GM12878 (cell line): ENCODE data around the gene ABCA7. TPM values are rescaled to one million over a fixed set of nuclear protein-coding genes. Genes with fewer than 3 reads are reported as not detected.
A peak's percentile ranks its signal among the peaks of the same experiment; 100 is the strongest.

Experiments used
- ATAC-seq: fragments of 200-7000 bp; cut with Tn5 transposase; 3 replicates; pipeline ENCODE4 v1.9.1; 2020; ENCODE audit warnings: mild to moderate bottlenecking, moderate library complexity
- BruUV-seq: library from RNA; stranded (reverse); fragments of 400-500 nt; replicated peaks from 2 replicates; lab custom pipeline; 2021; lab: Mats Ljungman, UMichigan
- CTCF ChIA-PET: fragments of 300-600 bp; sonication (Branson Sonifier 250); formaldehyde crosslinking; extraction: SDS; loops from one replicate; lab custom pipeline; 2021; ENCODE audit warnings: inconsistent platforms; lab: Yijun Ruan, JAX
- POLR2A ChIA-PET: fragments of 350-600 bp; formaldehyde crosslinking; extraction: SDS; loops from one replicate; lab custom pipeline; 2021; ENCODE audit warnings: inconsistent platforms; lab: Charles Lee
- RAD21 ChIA-PET: fragments of 300-600 bp; sonication (Branson Sonifier 250); formaldehyde crosslinking; loops from one replicate; lab custom pipeline; 2023; ENCODE audit warnings: antibody characterized with exemption; ENCODE audit not compliant: unreplicated experiment; lab: Charles Lee
- SMC1A ChIA-PET: fragments of 300-600 bp; sonication (Branson Sonifier 250); formaldehyde crosslinking; loops from one replicate; lab custom pipeline; 2023; ENCODE audit not compliant: unreplicated experiment, uncharacterized antibody; lab: Charles Lee
- DNase-seq: peaks from one replicate; pipeline ENCODE4 v3.0.0-alpha.2; 2011; ENCODE audit warnings: low read depth, low spot score
- FAIRE-seq: peaks from 3 replicates; lab custom pipeline; 2011; peaks lifted over from hg19 to GRCh38; lab: Jason Lieb, UNC
- H2AFZ ChIP-seq: 2 replicates; pipeline ENCODE4 v1.6.0; 2011; ENCODE audit warnings: low read depth, low read length, control low read depth; ENCODE audit not compliant: control insufficient read depth
- H3K27ac ChIP-seq: 2 replicates; pipeline ENCODE4 v1.5.1; 2011; ENCODE audit warnings: control low read depth; ENCODE audit not compliant: control insufficient read depth, insufficient read depth
- H3K27me3 ChIP-seq, 2 experiments: replicated peaks in 1 of 2; 2 replicates each; pipeline versions ENCODE4 v1.6.0 to v1.6.1; 2011; ENCODE audit warnings: low read length in 1 of 2; ENCODE audit not compliant: control insufficient read depth in 2 of 2, insufficient read depth in 2 of 2
- H3K36me3 ChIP-seq, 2 experiments: 2 replicates each; pipeline ENCODE4 v1.5.1; 2011; ENCODE audit warnings: low read length in 1 of 2; ENCODE audit not compliant: control insufficient read depth in 2 of 2, insufficient read depth in 2 of 2
- H3K4me1 ChIP-seq: 2 replicates; pipeline ENCODE4 v1.6.1; 2011; ENCODE audit warnings: mild to moderate bottlenecking, low read length, moderate library complexity, mixed read lengths; ENCODE audit not compliant: control insufficient read depth, insufficient read depth
- H3K4me2 ChIP-seq: 2 replicates; pipeline ENCODE4 v1.6.0; 2011; ENCODE audit warnings: control low read depth; ENCODE audit not compliant: control insufficient read depth, insufficient read depth
- H3K4me3 ChIP-seq: fragments of 200-600 bp; sonication (generic); 2 replicates; pipeline ENCODE4 v1.5.1; 2016
- H3K79me2 ChIP-seq: 2 replicates; pipeline ENCODE4 v1.6.0; 2011; ENCODE audit warnings: low read length; ENCODE audit not compliant: control insufficient read depth, insufficient read depth
- H3K9ac ChIP-seq: 2 replicates; pipeline ENCODE4 v1.8.0; 2011; ENCODE audit warnings: low read length, control low read depth, mixed read lengths; ENCODE audit not compliant: control insufficient read depth, insufficient read depth
- H3K9me3 ChIP-seq: replicated peaks from 3 replicates; pipeline ENCODE4 v1.5.1; 2011; ENCODE audit warnings: mild to moderate bottlenecking, low read length; ENCODE audit not compliant: control insufficient read depth, insufficient read depth
- H4K20me1 ChIP-seq: 2 replicates; pipeline ENCODE4 v1.6.0; 2011; ENCODE audit not compliant: control insufficient read depth, insufficient read depth
- ATF2 ChIP-seq: IDR thresholded peaks from 2 replicates; pipeline ENCODE4 v1.6.1; 2012; ENCODE audit warnings: low read length, inconsistent platforms
- CEBPZ ChIP-seq: fragments of 150-350 bp; IDR thresholded peaks from 2 replicates; pipeline ENCODE4 v1.6.1; 2016; ENCODE audit warnings: low read depth, low read length
- CREB1 ChIP-seq: IDR thresholded peaks from 2 replicates; pipeline ENCODE4 v1.6.1; 2012; ENCODE audit warnings: low read depth, mild to moderate bottlenecking, inconsistent platforms
- E2F8 ChIP-seq: fragments of 450-650 bp; IDR thresholded peaks from 2 replicates; pipeline ENCODE4 v1.6.1; 2018; ENCODE audit warnings: mild to moderate bottlenecking, low read depth, moderate library complexity; ENCODE audit not compliant: partially characterized antibody
- HDGF ChIP-seq: fragments of 450-650 bp; IDR thresholded peaks from 2 replicates; pipeline ENCODE4 v1.6.1; 2016; ENCODE audit warnings: antibody characterized with exemption
- KLF5 ChIP-seq: fragments of 450-650 bp; IDR thresholded peaks from 2 replicates; pipeline ENCODE4 v1.6.1; 2014; ENCODE audit warnings: mild to moderate bottlenecking; ENCODE audit not compliant: partially characterized antibody
- NFYA ChIP-seq: IDR thresholded peaks from 2 replicates; pipeline ENCODE4 v1.6.1; 2011; ENCODE audit warnings: low read depth, mild to moderate bottlenecking, low read length, improper control_type of control experiment, borderline replicate concordance
- RELA ChIP-seq: fragments of 450-650 bp; IDR thresholded peaks from 2 replicates; pipeline ENCODE4 v1.8.0; 2014; ENCODE audit warnings: borderline replicate concordance; ENCODE audit not compliant: partially characterized antibody
- SMAD5 ChIP-seq: IDR thresholded peaks from 2 replicates; pipeline ENCODE4 v1.6.1; 2016; ENCODE audit warnings: antibody characterized with exemption, low read depth
- STAT1 ChIP-seq: fragments of 450-650 bp; conservative IDR thresholded peaks from 2 replicates; pipeline ENCODE4 v1.6.1; 2014; ENCODE audit warnings: antibody characterized with exemption, mild to moderate bottlenecking
- ZBTB33 ChIP-seq: fragments of 450-650 bp; IDR thresholded peaks from 2 replicates; pipeline ENCODE4 v1.6.1; 2017; ENCODE audit warnings: mild to moderate bottlenecking
- WGBS: methylation state at CpG from one replicate; pipeline ENCODE4 v1.1.6; 2016; ENCODE audit warnings: low lambda C conversion rate; ENCODE audit not compliant: insufficient replicate concordance, insufficient coverage; ENCODE audit errors: missing lambda C conversion rate; 5-methylcytosine and 5-hydroxymethylcytosine counted together
- in situ Hi-C: fragments of 300-500 bp; cut with MboI; formaldehyde crosslinking; loops from 9 replicates; pipeline ENCODE4 v1.14.3; 2018; ENCODE audit warnings: mixed read lengths
- intact Hi-C: fragments of 100-400 bp; cut with micrococcal nuclease; formaldehyde crosslinking; loops from one replicate; pipeline ENCODE4 v1.14.2; 2022; ENCODE audit not compliant: unreplicated experiment
- polyA plus RNA-seq, 11 experiments: library from polyadenylated mRNA; depleted of rRNA in 4 of 11; unstranded in 6 of 11; stranded (reverse) in 5 of 11; fragments of >200 nt; fragmentation: Nextera tagmentation in 4 of 11; fragmentation: Illumina TruSeq in 1 of 11; extraction: Ambion mirVana in 4 of 11; extraction: Trizol in 1 of 11; gene quantifications; 1 replicate in 1 of 11; 2 replicates in 10 of 11; pipeline versions ENCODE4 v1.2.1 to v1.2.3, GENCODE V29; 2011 to 2016; ENCODE audit warnings: inconsistent platforms in 2 of 11, missing spikeins in 2 of 11, low read depth in 1 of 11
- total RNA-seq, 4 experiments: library from RNA; depleted of rRNA in 3 of 4; stranded (reverse); fragments of >200 nt in 3 of 4; fragmentation: Illumina TruSeq in 1 of 4; extraction: Trizol in 1 of 4; gene quantifications; 2 replicates each; pipeline versions ENCODE4 v1.2.1 to v1.2.3, GENCODE V29; 2013 to 2021

The ABCA7 gene
- total and polyA plus RNA-seq, 10 of the 15 experiments (the other 5 are each of a cell fraction or from before 2014, with no cell fraction given) = 1.0 to 49.5 (median 14.8) TPM

- TF ChIP-seq ZBTB33 = no peak
- TF ChIP-seq CREB1 = no peak
- TF ChIP-seq SMAD5 = no peak
Measured at GRCh38 chr19:1061987-1062386, 22.1 kb downstream of the ABCA7 start (continued).

- no peaks in the 10 kb centered on the region for H4K20me1 ChIP-seq
- intact Hi-C loops (loop anchor here (2.0 kb wide), 1 partner anchor 22 kb away; the partner anchor contains the start of gene ABCA7), in situ Hi-C loops (no loop called here)
- ATAC-seq = no peak
- H3K27me3 ChIP-seq = no peaks in the 10 kb centered on the region
- H3K9ac ChIP-seq = no peak overlapping the region
- H3K4me2 ChIP-seq = no peak overlapping the region
- H2AFZ ChIP-seq = no peak overlapping the region
- H3K79me2 ChIP-seq = peaks cover 3% of the 10 kb centered on the region
- ChIA-PET POLR2A (no interaction called here), CTCF (no interaction called here), SMC1A (no interaction called here), RAD21 (no interaction called here)
- no peak overlapping the region for H3K4me3 ChIP-seq
- 92% methylated on average over 12 of the region's 17 CpGs for WGBS
- TF ChIP-seq E2F8 (no peak), STAT1 (no peak), NFYA (no peak), CEBPZ (no peak), ATF2 (no peak), KLF5 (no peak), HDGF (peak; percentile 67; the same call in 1 of the 2 replicates), RELA (no peak)
- BruUV-seq = no TSS peak
- no peak overlapping the region for H3K27ac ChIP-seq
- FAIRE-seq = no peak
- DNase-seq = no peak
- no peaks in the 10 kb centered on the region for H3K36me3 ChIP-seq
- H3K9me3 ChIP-seq = no peaks in the 10 kb centered on the region
- peaks cover 14% of the 10 kb centered on the region for H3K4me1 ChIP-seq
Measured at GRCh38 chr19:1062387-1063029, 22.6 kb downstream of the ABCA7 start.
